H1 (cell line): Measurements from ENCODE around the gene BBX.

ENCODE experiments used
- BRCA1 ChIP-seq: IDR thresholded peaks from 2 replicates; pipeline ENCODE4 v1.6.1; 2012; ENCODE audit warnings: low read depth, low read length, improper control_type of control experiment
- CBX8 ChIP-seq: fragments of 300-800, 300-1000 bp; sonication (generic); IDR thresholded peaks from 2 replicates; pipeline ENCODE4 v1.7.1; 2016; ENCODE audit warnings: low read depth, low read length, borderline replicate concordance
- CEBPB ChIP-seq: IDR thresholded peaks from 2 replicates; pipeline ENCODE4 v1.6.1; 2012; ENCODE audit warnings: low read depth, low read length
- CREB1 ChIP-seq: IDR thresholded peaks from 2 replicates; pipeline ENCODE4 v1.6.1; 2012; ENCODE audit warnings: inconsistent platforms
- EZH2 ChIP-seq: fragments of 200-600 bp; sonication (generic); IDR thresholded peaks from 2 replicates; pipeline ENCODE4 v1.7.1; 2012; ENCODE audit warnings: low read depth, mild to moderate bottlenecking, moderate library complexity, low read length, inconsistent platforms; ENCODE audit not compliant: severe bottlenecking
- JUN ChIP-seq: IDR thresholded peaks from 2 replicates; pipeline ENCODE4 v1.6.1; 2011; ENCODE audit warnings: low read depth, mild to moderate bottlenecking, improper control_type of control experiment, low read length
- MAFK ChIP-seq: IDR thresholded peaks from 2 replicates; pipeline ENCODE4 v1.6.1; 2012; ENCODE audit warnings: low read depth, mild to moderate bottlenecking, improper control_type of control experiment, low read length
- POLR2A ChIP-seq, 2 experiments: IDR thresholded peaks; 1 replicate in 1 of 2; 2 replicates in 1 of 2; pipeline ENCODE4 v1.6.1; 2011; ENCODE audit warnings: low read depth in 2 of 2, low read length in 2 of 2, mild to moderate bottlenecking in 2 of 2; ENCODE audit errors: control extremely low read depth in 1 of 2
- RAD21 ChIP-seq, 2 experiments: IDR thresholded peaks in 1 of 2; conservative IDR thresholded peaks in 1 of 2; 2 replicates each; pipeline ENCODE4 v1.6.1; 2011; ENCODE audit warnings: low read depth in 2 of 2, low read length in 2 of 2, improper control_type of control experiment in 1 of 2, inconsistent platforms in 1 of 2, mild to moderate bottlenecking in 1 of 2, moderate library complexity in 1 of 2
- TAF1 ChIP-seq: IDR thresholded peaks from 2 replicates; pipeline ENCODE4 v1.6.1; 2011; ENCODE audit warnings: mild to moderate bottlenecking, low read depth, low read length
- ZNF274 ChIP-seq: IDR thresholded peaks from 2 replicates; pipeline ENCODE4 v1.7.0; 2012; ENCODE audit warnings: low read length, borderline replicate concordance; ENCODE audit errors: extremely low read depth
- TF ChIP-seq, protein P1 (sequence below), 3 experiments: IDR thresholded peaks; 1 replicate in 2 of 3; 2 replicates in 1 of 3; pipeline versions ENCODE4 v1.5.1 to v1.6.1; 2011; ENCODE audit warnings: low read length in 3 of 3, mild to moderate bottlenecking in 3 of 3, inconsistent platforms in 2 of 3, low read depth in 1 of 3, moderate library complexity in 1 of 3; ENCODE audit not compliant: insufficient read depth in 1 of 3; ENCODE audit errors: control extremely low read depth in 1 of 3
- TF ChIP-seq, protein P2 (sequence below): IDR thresholded peaks from 2 replicates; pipeline ENCODE4 v1.6.1; 2012; ENCODE audit warnings: low read length, inconsistent platforms

DNA sequence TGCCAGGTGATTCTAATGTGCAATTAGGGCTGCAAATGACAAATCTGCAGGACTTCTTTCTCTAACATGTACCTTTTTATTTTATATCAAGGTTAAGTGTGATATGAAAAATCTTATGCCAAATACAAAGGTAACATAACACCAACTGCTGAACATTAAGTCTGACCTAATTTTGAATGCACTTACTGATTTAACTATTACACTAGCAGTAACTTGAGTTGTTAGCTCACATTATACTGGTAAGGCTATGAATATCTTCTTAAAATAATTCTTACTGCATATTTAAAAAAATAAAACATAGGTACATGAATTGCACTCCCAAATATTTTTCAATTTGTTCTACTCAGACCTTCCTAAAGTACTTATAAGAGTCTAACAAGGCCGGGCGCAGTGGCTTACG, 308.8 kb downstream of the BBX start:
- TF ChIP-seq, protein P1, sequence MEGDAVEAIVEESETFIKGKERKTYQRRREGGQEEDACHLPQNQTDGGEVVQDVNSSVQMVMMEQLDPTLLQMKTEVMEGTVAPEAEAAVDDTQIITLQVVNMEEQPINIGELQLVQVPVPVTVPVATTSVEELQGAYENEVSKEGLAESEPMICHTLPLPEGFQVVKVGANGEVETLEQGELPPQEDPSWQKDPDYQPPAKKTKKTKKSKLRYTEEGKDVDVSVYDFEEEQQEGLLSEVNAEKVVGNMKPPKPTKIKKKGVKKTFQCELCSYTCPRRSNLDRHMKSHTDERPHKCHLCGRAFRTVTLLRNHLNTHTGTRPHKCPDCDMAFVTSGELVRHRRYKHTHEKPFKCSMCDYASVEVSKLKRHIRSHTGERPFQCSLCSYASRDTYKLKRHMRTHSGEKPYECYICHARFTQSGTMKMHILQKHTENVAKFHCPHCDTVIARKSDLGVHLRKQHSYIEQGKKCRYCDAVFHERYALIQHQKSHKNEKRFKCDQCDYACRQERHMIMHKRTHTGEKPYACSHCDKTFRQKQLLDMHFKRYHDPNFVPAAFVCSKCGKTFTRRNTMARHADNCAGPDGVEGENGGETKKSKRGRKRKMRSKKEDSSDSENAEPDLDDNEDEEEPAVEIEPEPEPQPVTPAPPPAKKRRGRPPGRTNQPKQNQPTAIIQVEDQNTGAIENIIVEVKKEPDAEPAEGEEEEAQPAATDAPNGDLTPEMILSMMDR (IDR thresholded peaks at IDR 0.05; ENCODE audit: control extremely low read depth in 1 of 3, insufficient read depth in 1 of 3, low read depth in 1 of 3, low read length in 3 of 3) = no peak
- TF ChIP-seq, protein P2, sequence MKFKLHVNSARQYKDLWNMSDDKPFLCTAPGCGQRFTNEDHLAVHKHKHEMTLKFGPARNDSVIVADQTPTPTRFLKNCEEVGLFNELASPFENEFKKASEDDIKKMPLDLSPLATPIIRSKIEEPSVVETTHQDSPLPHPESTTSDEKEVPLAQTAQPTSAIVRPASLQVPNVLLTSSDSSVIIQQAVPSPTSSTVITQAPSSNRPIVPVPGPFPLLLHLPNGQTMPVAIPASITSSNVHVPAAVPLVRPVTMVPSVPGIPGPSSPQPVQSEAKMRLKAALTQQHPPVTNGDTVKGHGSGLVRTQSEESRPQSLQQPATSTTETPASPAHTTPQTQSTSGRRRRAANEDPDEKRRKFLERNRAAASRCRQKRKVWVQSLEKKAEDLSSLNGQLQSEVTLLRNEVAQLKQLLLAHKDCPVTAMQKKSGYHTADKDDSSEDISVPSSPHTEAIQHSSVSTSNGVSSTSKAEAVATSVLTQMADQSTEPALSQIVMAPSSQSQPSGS = no peak
- TF ChIP-seq POLR2A (IDR thresholded peaks at IDR 0.05; ENCODE audit: control extremely low read depth in 1 of 2, low read depth in 2 of 2, low read length in 2 of 2) = no peak
- no peak for TF ChIP-seq CEBPB
- TF ChIP-seq ZNF274 = no peak
- TF ChIP-seq BRCA1 = no peak
- no peak for TF ChIP-seq JUN
- TF ChIP-seq EZH2 = no peak
- no peak for TF ChIP-seq MAFK
- no peak for TF ChIP-seq TAF1
- TF ChIP-seq CREB1 = no peak
- no peak for TF ChIP-seq CBX8
- no peak for TF ChIP-seq RAD21 (IDR thresholded peaks at IDR 0.05 in 1 of 2, conservative IDR thresholded peaks at IDR 0.05 in 1 of 2; ENCODE audit: low read depth in 2 of 2, low read length in 2 of 2)
